ENCODE data around the gene VENTX. TPM values are rescaled to one million over a fixed set of nuclear protein-coding genes. Genes with fewer than 3 reads are reported as not detected.

VENTX gene
- total and polyA plus RNA-seq, 2 of the 4 experiments (the other 2 are of a cell fraction): not detected

DNA sequence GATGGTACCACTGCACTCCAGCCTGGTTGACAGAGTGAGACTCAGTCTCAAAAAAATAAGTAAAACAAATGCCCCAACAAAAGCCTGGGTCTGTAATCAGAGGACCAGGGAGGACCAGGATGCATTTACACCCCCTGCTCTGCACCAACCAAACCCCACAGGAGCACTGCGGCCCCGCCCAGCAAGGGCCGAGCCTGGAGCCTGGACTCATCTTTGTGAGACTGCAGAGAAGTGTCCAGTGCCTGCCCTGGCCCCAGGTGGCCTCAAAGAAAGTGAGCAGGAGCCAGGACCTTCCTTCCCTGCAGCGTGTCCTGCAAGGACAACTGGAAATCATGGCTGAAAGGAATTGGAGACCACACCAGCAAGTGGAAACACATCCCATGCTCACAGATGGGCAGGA is 46.0 kb upstream of the VENTX start:
- CTCF ChIA-PET: no interaction called here
- H3K27ac ChIP-seq (ENCODE audit: insufficient read depth, low read length): no peak overlapping the region
- WGBS, 2 experiments (ENCODE audit: extremely low coverage in 2 of 2, insufficient read length in 1 of 2): 67% methylated on average over 1 of the region's 4 CpGs; no CpG with 5 or more reads in 1 of the 2 experiments
- no peak overlapping the region for H3K4me3 ChIP-seq (ENCODE audit: insufficient read depth, low read depth, low read length)
- peaks cover 4% of the 10 kb centered on the region; the same call in 1 of the 2 replicates for H3K9me3 ChIP-seq (ENCODE audit: control insufficient read depth, insufficient read depth, low read length)
- H2BK5ac ChIP-seq (ENCODE audit: low read depth, low read length, poor library complexity, severe bottlenecking): no peak overlapping the region
- BruUV-seq (replicated peaks): no TSS peak
- no peak overlapping the region for H4K91ac ChIP-seq (ENCODE audit: insufficient read depth, low read depth, low read length)
- no peak overlapping the region for H3K14ac ChIP-seq (replicated peaks; ENCODE audit: low read depth, low read length)
- dilution Hi-C loops (cut with HindIII; ENCODE audit: low sequenced_read_pairs, unreplicated experiment) (no loop called here), in situ Hi-C loops (cut with MboI; ENCODE audit: low sequenced_read_pairs) (no loop called here), intact Hi-C loops (cut with micrococcal nuclease) (no loop called here)
- POLR2A ChIA-PET (ENCODE audit: unreplicated experiment): no interaction called here
- no peak overlapping the region for H3K9ac ChIP-seq (ENCODE audit: low read depth, low read length)
- H3K4me1 ChIP-seq (ENCODE audit: control insufficient read depth, insufficient read depth, low read length): no peaks in the 10 kb centered on the region
- no peaks in the 10 kb centered on the region for H4K20me1 ChIP-seq (ENCODE audit: insufficient read depth, low read length)
- H2BK15ac ChIP-seq (ENCODE audit: low read depth, low read length): no peak overlapping the region
- no peaks in the 10 kb centered on the region for H3K9me1 ChIP-seq (ENCODE audit: insufficient read depth, low read length)
- H4K5ac ChIP-seq (ENCODE audit: low read depth, low read length): no peak overlapping the region
- no peak overlapping the region for H2AFZ ChIP-seq (replicated peaks; ENCODE audit: low read length, poor library complexity)
- no peak overlapping the region for H2AK9ac ChIP-seq (replicated peaks; ENCODE audit: low read depth, low read length, poor library complexity)
- H2BK120ac ChIP-seq (ENCODE audit: low read depth, low read length): no peak overlapping the region
- no peak overlapping the region for H3K4ac ChIP-seq (ENCODE audit: low read depth, low read length)
- no peak overlapping the region for H2BK20ac ChIP-seq (ENCODE audit: low read depth, low read length)
- no peak overlapping the region for H3K56ac ChIP-seq (ENCODE audit: extremely low read depth, insufficient read depth, low read length)
- DNase-seq (no peak), ATAC-seq (ENCODE audit: low read depth) (no peak)
- H3K23ac ChIP-seq (ENCODE audit: low read depth, low read length): no peak overlapping the region
- H3K27me3 ChIP-seq (ENCODE audit: control insufficient read depth, insufficient read depth, low read length): no peaks in the 10 kb centered on the region
- no peak overlapping the region for H2AK5ac ChIP-seq (ENCODE audit: low read depth, low read length)
- TF ChIP-seq CTCF (conservative IDR thresholded peaks at IDR 0.05; ENCODE audit: low read depth, low read length): no peak
- TF ChIP-seq CHD1 (IDR thresholded peaks at IDR 0.05; ENCODE audit: low read depth, low read length): no peak
- no peak for TF ChIP-seq CEBPB (IDR thresholded peaks at IDR 0.05; ENCODE audit: low read depth, low read length)
- TF ChIP-seq SMC3 (IDR thresholded peaks at IDR 0.05; ENCODE audit: low read depth, low read length): no peak
- TF ChIP-seq FOS (IDR thresholded peaks at IDR 0.05; ENCODE audit: low read depth, low read length): no peak
- no peak for TF ChIP-seq MAZ (IDR thresholded peaks at IDR 0.05; ENCODE audit: borderline replicate concordance, low read depth, low read length)
- TF ChIP-seq RCOR1 (IDR thresholded peaks at IDR 0.05; ENCODE audit: insufficient replicate concordance, low read length): no peak
- TF ChIP-seq POLR2A (IDR thresholded peaks at IDR 0.05; ENCODE audit: low read depth, low read length): no peak
- no peak for TF ChIP-seq NFE2L2 (IDR thresholded peaks at IDR 0.05; ENCODE audit: low read depth, low read length)
- TF ChIP-seq, protein P1, sequence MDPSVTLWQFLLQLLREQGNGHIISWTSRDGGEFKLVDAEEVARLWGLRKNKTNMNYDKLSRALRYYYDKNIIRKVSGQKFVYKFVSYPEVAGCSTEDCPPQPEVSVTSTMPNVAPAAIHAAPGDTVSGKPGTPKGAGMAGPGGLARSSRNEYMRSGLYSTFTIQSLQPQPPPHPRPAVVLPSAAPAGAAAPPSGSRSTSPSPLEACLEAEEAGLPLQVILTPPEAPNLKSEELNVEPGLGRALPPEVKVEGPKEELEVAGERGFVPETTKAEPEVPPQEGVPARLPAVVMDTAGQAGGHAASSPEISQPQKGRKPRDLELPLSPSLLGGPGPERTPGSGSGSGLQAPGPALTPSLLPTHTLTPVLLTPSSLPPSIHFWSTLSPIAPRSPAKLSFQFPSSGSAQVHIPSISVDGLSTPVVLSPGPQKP (IDR thresholded peaks at IDR 0.05; ENCODE audit: borderline replicate concordance, low read depth, low read length): no peak
- no peak for TF ChIP-seq RAD21 (IDR thresholded peaks at IDR 0.05; ENCODE audit: low read length)
- no peak for TF ChIP-seq RFX5 (IDR thresholded peaks at IDR 0.05; ENCODE audit: low read depth, low read length)
- no peak for TF ChIP-seq BHLHE40 (IDR thresholded peaks at IDR 0.05; ENCODE audit: low read depth, low read length)
- TF ChIP-seq MAFK (IDR thresholded peaks at IDR 0.05; ENCODE audit: low read depth, low read length): no peak
- TF ChIP-seq, protein P2, sequence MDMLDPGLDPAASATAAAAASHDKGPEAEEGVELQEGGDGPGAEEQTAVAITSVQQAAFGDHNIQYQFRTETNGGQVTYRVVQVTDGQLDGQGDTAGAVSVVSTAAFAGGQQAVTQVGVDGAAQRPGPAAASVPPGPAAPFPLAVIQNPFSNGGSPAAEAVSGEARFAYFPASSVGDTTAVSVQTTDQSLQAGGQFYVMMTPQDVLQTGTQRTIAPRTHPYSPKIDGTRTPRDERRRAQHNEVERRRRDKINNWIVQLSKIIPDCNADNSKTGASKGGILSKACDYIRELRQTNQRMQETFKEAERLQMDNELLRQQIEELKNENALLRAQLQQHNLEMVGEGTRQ (IDR thresholded peaks at IDR 0.05; ENCODE audit: low read depth, low read length): no peak
- TF ChIP-seq MXI1 (IDR thresholded peaks at IDR 0.05; ENCODE audit: borderline replicate concordance, low read depth, low read length): no peak
- no peak overlapping the region for H3K18ac ChIP-seq (ENCODE audit: low read depth, low read length)
- H3K79me1 ChIP-seq (ENCODE audit: low read depth in 1 of 2, low read length in 2 of 2): no peaks in the 10 kb centered on the region
- H4K8ac ChIP-seq (ENCODE audit: low read depth in 2 of 2, low read length in 2 of 2): no peak overlapping the region
- no peaks in the 10 kb centered on the region for H3K36me3 ChIP-seq (ENCODE audit: control insufficient read depth, insufficient read depth, low read length)
- no peak overlapping the region for H3K4me2 ChIP-seq (ENCODE audit: low read depth, low read length)
